ENCODE data around the gene DHFR.
"Not testable (repeated sequence)": the region's sequence is repeated elsewhere in the genome, so short reads cannot be mapped to it uniquely, and the experiment has no call there.

Gene DHFR

GRCh38 chr5:80597500-80597899 lies 57.3 kb downstream of the DHFR start:
- no peak for DNase-seq (ENCODE audit: low read depth)

- no peak for DNase-seq (ENCODE audit: low read depth)
Observed at GRCh38 chr5:80594810-80595209, 60.0 kb downstream of the DHFR start.

GRCh38 chr5:80592761-80593160 lies 62.0 kb downstream of the DHFR start:
- DNase-seq (ENCODE audit: low read depth) = no peak

- DNase-seq (ENCODE audit: low read depth) = no peak
Observed at GRCh38 chr5:80592105-80592504, 62.7 kb downstream of the DHFR start.

GRCh38 chr5:80591352-80591751 lies 63.4 kb downstream of the DHFR start:
- no peak for DNase-seq (ENCODE audit: low read depth)

GRCh38 chr5:80590766-80591165 lies 64.0 kb downstream of the DHFR start:
- DNase-seq (ENCODE audit: low read depth) = no peak

GRCh38 chr5:80588858-80589540 lies 65.8 kb downstream of the DHFR start:
- no peak for DNase-seq (ENCODE audit: low read depth)

- DNase-seq (ENCODE audit: low read depth) = no peak
Observed at GRCh38 chr5:80584770-80585169, 70.0 kb downstream of the DHFR start.

GRCh38 chr5:80580291-80580690 lies 74.5 kb downstream of the DHFR start:
- not testable (repeated sequence) for DNase-seq (ENCODE audit: low read depth)

- DNase-seq (ENCODE audit: low read depth) = no peak
Observed at GRCh38 chr5:80579050-80579449, 75.7 kb downstream of the DHFR start.

- DNase-seq (ENCODE audit: low read depth) = no peak
Observed at GRCh38 chr5:80577707-80578106, 77.1 kb downstream of the DHFR start.

GRCh38 chr5:80576383-80576782 lies 78.4 kb downstream of the DHFR start:
- no peak for DNase-seq (ENCODE audit: low read depth)
